Upper lobe of left lung (tissue), 6 donors: ENCODE data around the gene PADI1. TPM values are rescaled to one million over a fixed set of nuclear protein-coding genes. Genes with fewer than 3 reads are reported as not detected.
A peak's percentile ranks its signal among the peaks of the same experiment; 100 is the strongest.

Source experiments
- ATAC-seq, 2 donors: fragments of 200-7000 bp; cut with Tn5 transposase; one replicate each; pipeline ENCODE4 v1.9.1; 2022; ENCODE audit warnings: mild to moderate bottlenecking in 2 of 2, moderate library complexity in 2 of 2; ENCODE audit not compliant: low FRiP score in 2 of 2
- DNase-seq, 2 donors: peaks; one replicate each; pipeline ENCODE4 v3.0.0-alpha.2; 2019 to 2020
- H3K27ac ChIP-seq, 4 donors: fragments of 200-600 bp; sonication (generic); one replicate each; pipeline ENCODE4 v1.5.1; 2016 to 2019
- H3K27me3 ChIP-seq, 4 donors: fragments of 200-600 bp; sonication (generic); one replicate each; pipeline ENCODE4 v1.5.1; 2017 to 2019
- H3K36me3 ChIP-seq, 4 donors: fragments of 200-600 bp; sonication (generic); one replicate each; pipeline ENCODE4 v1.5.1; 2016 to 2019
- H3K4me1 ChIP-seq, 4 donors: fragments of 200-600 bp; sonication (generic); one replicate each; pipeline ENCODE4 v1.5.1; 2018 to 2019
- H3K4me3 ChIP-seq, 4 donors: fragments of 200-600 bp; sonication (generic); one replicate each; pipeline ENCODE4 v1.5.1; 2017 to 2019; ENCODE audit warnings: mild to moderate bottlenecking in 2 of 4, moderate library complexity in 1 of 4
- H3K9me3 ChIP-seq, 4 donors: fragments of 200-600 bp; sonication (generic); one replicate each; pipeline ENCODE4 v1.5.1; 2018 to 2019
- CTCF ChIP-seq, 6 experiments: fragments of 450-650 bp in 4 of 6; fragments of 200-600 bp in 2 of 6; sonication (generic) in 2 of 6; IDR thresholded peaks; one replicate each; pipeline ENCODE4 v1.5.1; 2016 to 2019; ENCODE audit warnings: antibody characterized with exemption in 6 of 6
- EP300 ChIP-seq, 4 donors: sonication (generic); formaldehyde crosslinking; IDR thresholded peaks; one replicate each; pipeline ENCODE4 v1.5.1; 2017; ENCODE audit warnings: antibody characterized with exemption in 4 of 4, control low read depth in 2 of 4
- POLR2A ChIP-seq, 4 donors: fragments of 450-650 bp; IDR thresholded peaks; one replicate each; pipeline ENCODE4 v1.5.1; 2016 to 2017; ENCODE audit warnings: antibody characterized with exemption in 4 of 4, mild to moderate bottlenecking in 2 of 4
- POLR2AphosphoS5 ChIP-seq, 2 donors: sonication (generic); formaldehyde crosslinking; IDR thresholded peaks; one replicate each; pipeline ENCODE4 v1.5.1; 2017; ENCODE audit warnings: antibody characterized with exemption in 2 of 2
- WGBS, 2 donors: methylation state at CpG; one replicate each; pipeline ENCODE4 v1.1.5; 2017 to 2018; 5-methylcytosine and 5-hydroxymethylcytosine counted together
- total RNA-seq, 6 donors: library from RNA; depleted of rRNA in 4 of 6; stranded (reverse); fragments of >200 nt in 4 of 6; gene quantifications; one replicate each; pipeline versions ENCODE4 v1.1.0 to v1.2.1, GENCODE V29; 2016 to 2021
- donor health status: DM: no; HTN: no; CAD: no; lungs with moderate emphysema.
- donor health status: DM: no; HTN: yes; CAD: no; lungs with severe emphysema.

The PADI1 gene
- total RNA-seq, 6 donors from 2014 or later: not detected

DNA sequence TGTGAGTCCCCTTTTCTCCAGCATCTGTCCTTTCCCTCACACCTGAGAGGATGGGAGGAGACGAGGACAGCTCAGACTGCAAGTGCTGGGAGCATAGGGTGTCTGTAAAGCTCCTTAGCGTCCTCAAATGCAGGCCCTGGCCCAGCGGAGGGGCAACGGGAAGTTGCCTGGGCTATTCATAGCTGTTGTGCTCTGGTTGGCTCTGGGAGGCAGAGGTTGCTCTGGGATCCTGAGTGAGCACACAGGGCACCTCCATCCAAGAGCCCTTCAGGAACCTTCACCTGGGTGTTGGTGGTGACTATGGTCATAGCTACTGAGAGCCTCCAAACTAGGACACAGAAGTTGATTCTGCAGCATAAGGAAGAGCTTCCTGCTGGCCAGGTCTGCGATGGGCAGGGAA is 2.6 kb downstream of the PADI1 start:
- DNase-seq: no peak
- H3K4me1 ChIP-seq: peaks cover 0 to 14% (median 2%) of the 10 kb centered on the region in 4 donors
- no peaks in the 10 kb centered on the region for H3K27me3 ChIP-seq
- H3K27ac ChIP-seq: no peak overlapping the region
- TF ChIP-seq POLR2AphosphoS5 (IDR thresholded peaks at IDR 0.05) (no peak), EP300 (IDR thresholded peaks at IDR 0.05) (no peak), CTCF (IDR thresholded peaks at IDR 0.05) (no peak), POLR2A (IDR thresholded peaks at IDR 0.05) (no peak)
- 65 to 69% methylated on average over 5 of the region's 5 CpGs for WGBS, 2 donors
- peak in 1 of 2 donors; percentile 48 for ATAC-seq
- no peaks in the 10 kb centered on the region for H3K36me3 ChIP-seq
- H3K4me3 ChIP-seq: no peak overlapping the region
- no peaks in the 10 kb centered on the region for H3K9me3 ChIP-seq

DNA sequence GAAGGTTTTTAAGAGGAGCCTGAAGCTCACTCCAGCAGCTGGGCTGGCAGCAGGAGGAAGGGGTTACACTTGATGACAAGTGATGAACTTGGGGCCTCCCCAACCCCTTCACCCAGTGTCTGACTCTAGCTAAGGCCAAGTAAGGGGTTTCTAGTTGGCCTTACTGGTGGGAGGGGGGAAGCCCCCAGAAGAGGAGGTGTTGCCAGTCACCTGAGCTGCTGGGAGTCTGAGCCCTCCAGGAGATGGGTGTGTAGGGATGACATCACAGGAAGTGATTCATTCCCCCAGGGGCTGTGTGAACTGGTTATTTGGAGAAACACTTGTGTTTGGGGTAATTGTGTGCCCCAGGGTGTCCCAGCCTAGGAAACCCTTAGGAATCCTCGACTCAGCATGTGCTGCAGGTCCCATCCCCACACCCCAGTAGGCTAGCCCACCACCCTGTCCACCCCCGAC is 3.1 kb downstream of the PADI1 start:
- Histone ChIP-seq H3K9me3 (no peaks in the 10 kb centered on the region), H3K4me3 (no peak overlapping the region), H3K36me3 (no peaks in the 10 kb centered on the region), H3K27me3 (no peaks in the 10 kb centered on the region), H3K27ac (no peak overlapping the region), H3K4me1 (peaks cover 3 to 19% (median 5%) of the 10 kb centered on the region in 4 donors)
- no peak for TF ChIP-seq CTCF (IDR thresholded peaks at IDR 0.05)
- no peak for TF ChIP-seq EP300 (IDR thresholded peaks at IDR 0.05)
- no peak for TF ChIP-seq POLR2A (IDR thresholded peaks at IDR 0.05)
- TF ChIP-seq POLR2AphosphoS5 (IDR thresholded peaks at IDR 0.05): no peak
- no peak for DNase-seq
- ATAC-seq: peak in 1 of 2 donors; percentile 49
- WGBS, 2 donors: 38 to 56% methylated on average over 2 of the region's 2 CpGs

DNA sequence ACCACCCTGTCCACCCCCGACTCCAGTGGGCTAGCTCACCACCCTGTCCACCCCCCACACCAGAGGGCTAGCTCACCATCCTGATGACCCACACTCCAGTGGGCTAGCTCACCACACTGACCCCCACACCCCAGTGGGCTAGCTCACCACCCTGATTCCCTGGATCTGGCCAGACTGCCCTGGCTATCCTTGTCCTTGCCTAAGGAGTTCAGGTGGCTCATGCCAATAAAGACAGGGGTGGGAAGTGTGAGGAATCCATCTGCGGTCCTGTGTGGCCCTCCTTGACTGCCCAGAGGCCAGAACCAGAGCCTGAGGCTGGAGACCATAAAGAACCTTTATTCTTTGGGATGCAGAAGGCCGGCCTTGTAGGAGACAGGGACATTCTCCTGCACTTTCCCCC is 3.6 kb downstream of the PADI1 start:
- DNase-seq: no peak
- no peak for ATAC-seq
- Histone ChIP-seq H3K36me3 (no peaks in the 10 kb centered on the region), H3K4me1 (peaks cover 3 to 20% (median 5%) of the 10 kb centered on the region in 4 donors), H3K4me3 (no peak overlapping the region), H3K9me3 (no peaks in the 10 kb centered on the region), H3K27ac (no peak overlapping the region), H3K27me3 (no peaks in the 10 kb centered on the region)
- no peak for TF ChIP-seq CTCF (IDR thresholded peaks at IDR 0.05)
- no peak for TF ChIP-seq POLR2AphosphoS5 (IDR thresholded peaks at IDR 0.05)
- TF ChIP-seq POLR2A (IDR thresholded peaks at IDR 0.05): no peak
- no peak for TF ChIP-seq EP300 (IDR thresholded peaks at IDR 0.05)
- 94 to 96% methylated on average over 2 of the region's 3 CpGs for WGBS, 2 donors

DNA sequence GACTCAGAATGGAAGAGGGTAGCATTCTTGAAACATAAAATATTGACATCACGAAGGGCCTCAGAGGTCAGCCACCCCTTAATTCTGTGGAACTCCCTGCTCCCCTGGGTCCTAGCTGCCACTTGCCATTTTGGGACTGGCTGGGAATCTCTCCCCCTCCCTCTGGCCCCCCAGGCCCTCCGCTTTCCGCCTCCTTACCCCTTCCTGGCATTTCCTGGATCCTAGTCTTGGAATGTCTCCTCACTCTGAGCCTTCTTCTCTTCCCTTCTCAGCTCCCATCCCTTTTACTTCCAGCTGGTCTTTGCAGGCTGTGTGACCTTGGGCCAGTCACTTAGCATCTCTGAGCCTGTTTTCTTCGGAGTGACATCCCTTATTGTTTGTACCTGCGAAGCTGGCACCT is 4.5 kb downstream of the PADI1 start:
- H3K9me3 ChIP-seq: no peaks in the 10 kb centered on the region
- TF ChIP-seq EP300 (IDR thresholded peaks at IDR 0.05): no peak
- TF ChIP-seq CTCF (IDR thresholded peaks at IDR 0.05): no peak
- no peak for TF ChIP-seq POLR2A (IDR thresholded peaks at IDR 0.05)
- no peak for TF ChIP-seq POLR2AphosphoS5 (IDR thresholded peaks at IDR 0.05)
- WGBS, 2 donors: 75 to 84% methylated on average over 5 of the region's 5 CpGs
- ATAC-seq (no peak), DNase-seq (no peak)
- H3K27ac ChIP-seq: no peak overlapping the region
- no peaks in the 10 kb centered on the region for H3K27me3 ChIP-seq
- H3K4me1 ChIP-seq: peaks cover 3 to 20% (median 5%) of the 10 kb centered on the region in 4 donors
- no peaks in the 10 kb centered on the region for H3K36me3 ChIP-seq
- no peak overlapping the region for H3K4me3 ChIP-seq

GRCh38 chr1:17210176-17210575 is 5.2 kb downstream of the PADI1 start:
- no peaks in the 10 kb centered on the region for H3K36me3 ChIP-seq
- TF ChIP-seq POLR2A (IDR thresholded peaks at IDR 0.05) (no peak), POLR2AphosphoS5 (IDR thresholded peaks at IDR 0.05) (no peak), CTCF (IDR thresholded peaks at IDR 0.05) (no peak), EP300 (IDR thresholded peaks at IDR 0.05) (no peak)
- DNase-seq: no peak
- no peak overlapping the region for H3K27ac ChIP-seq
- ATAC-seq: no peak
- H3K27me3 ChIP-seq: no peaks in the 10 kb centered on the region
- 95% methylated on average over 8 of the region's 8 CpGs for WGBS, 2 donors
- peaks cover 3 to 20% (median 5%) of the 10 kb centered on the region in 4 donors for H3K4me1 ChIP-seq
- no peaks in the 10 kb centered on the region for H3K9me3 ChIP-seq
- H3K4me3 ChIP-seq: no peak overlapping the region
